ENCODE data around the gene DDX3X.

- no peak for TF ChIP-seq CTCF (IDR thresholded peaks at IDR 0.05)
- TF ChIP-seq POLR2A (IDR thresholded peaks at IDR 0.05) = no peak
Measured at GRCh38 chrX:41377624-41378023, 43.7 kb downstream of the DDX3X start.

Data from testis (tissue), 2 donors.